Measurements from ENCODE around the gene ANKRD13B.
"Not testable (repeated sequence)": the region's sequence is repeated elsewhere in the genome, so short reads cannot be mapped to it uniquely, and the experiment has no call there.

The ANKRD13B gene

GRCh38 chr17:29642171-29642611, 49.3 kb downstream of the ANKRD13B start:
- no peak for DNase-seq (ENCODE audit: low spot score)

GRCh38 chr17:29643817-29644160, 50.9 kb downstream of the ANKRD13B start:
- DNase-seq (ENCODE audit: low spot score): no peak

DNA sequence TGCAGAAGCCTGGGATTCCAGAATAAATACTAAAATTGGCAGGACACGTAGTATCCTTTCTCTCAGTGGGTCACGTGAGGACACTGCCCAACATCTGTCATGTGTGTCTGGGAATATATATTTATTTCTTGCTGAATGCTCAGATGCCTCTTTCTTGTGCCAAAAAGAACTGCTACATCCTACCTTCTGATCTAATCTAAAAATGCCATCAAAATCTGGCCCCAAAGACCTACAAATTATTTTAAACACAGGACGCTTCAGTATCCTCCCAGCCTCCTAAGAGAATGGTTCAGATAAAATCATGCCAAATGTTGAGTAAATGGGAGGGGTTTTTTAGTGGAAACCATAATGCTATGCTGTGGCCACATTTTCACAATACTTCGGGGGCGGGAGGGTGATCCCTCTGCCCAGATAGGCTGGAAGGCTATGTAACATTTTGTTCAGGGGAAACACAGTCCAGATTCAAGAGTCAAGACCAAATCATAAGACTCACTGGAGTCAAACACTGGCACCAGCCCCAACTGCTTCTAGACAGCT, 52.7 kb downstream of the ANKRD13B start:
- no peak for DNase-seq (ENCODE audit: low spot score)

GRCh38 chr17:29648005-29648404, 55.1 kb downstream of the ANKRD13B start:
- no peak for DNase-seq (ENCODE audit: low spot score)

GRCh38 chr17:29649359-29649758, 56.4 kb downstream of the ANKRD13B start:
- DNase-seq (ENCODE audit: low spot score): no peak

DNA sequence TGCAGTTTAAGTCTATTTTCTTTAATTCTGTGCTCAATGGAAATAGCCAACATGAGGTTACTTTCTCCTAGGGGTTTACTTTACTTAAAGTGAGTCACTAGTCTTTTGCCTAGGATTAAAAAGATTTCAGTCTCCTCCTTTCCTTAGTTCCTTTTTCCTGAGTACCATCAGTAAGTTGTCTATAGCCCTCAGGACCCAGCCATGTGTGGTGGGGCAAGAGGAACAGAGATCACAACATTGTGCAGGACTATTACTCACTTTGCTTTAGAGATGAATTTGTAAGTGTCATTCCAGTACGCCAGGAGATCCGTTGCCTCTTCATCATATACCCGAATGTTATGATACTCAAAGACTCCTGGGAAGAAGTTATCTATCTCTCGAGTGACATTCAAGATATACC, 57.5 kb downstream of the ANKRD13B start:
- no peak for DNase-seq (ENCODE audit: low spot score)

DNA sequence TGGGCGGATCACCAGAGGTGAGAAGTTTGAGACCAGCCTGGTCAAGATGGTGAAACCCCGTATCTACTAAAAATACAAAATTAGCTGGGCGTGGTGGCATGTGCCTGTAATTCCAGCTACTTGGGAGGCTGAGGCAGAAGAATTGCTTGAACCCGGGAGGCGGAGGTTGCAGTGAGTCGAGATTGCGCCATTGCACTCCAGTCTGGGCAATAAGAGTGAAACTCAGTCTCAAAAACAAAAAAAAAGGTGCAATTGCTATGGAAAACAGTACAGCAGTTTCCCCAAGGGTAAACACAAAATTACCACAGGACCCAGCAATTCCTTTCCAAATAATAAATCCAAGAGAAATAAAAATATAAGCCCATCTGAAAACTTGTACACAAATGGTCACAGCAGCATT, 59.0 kb downstream of the ANKRD13B start:
- DNase-seq (ENCODE audit: low spot score): not testable (repeated sequence)

DNA sequence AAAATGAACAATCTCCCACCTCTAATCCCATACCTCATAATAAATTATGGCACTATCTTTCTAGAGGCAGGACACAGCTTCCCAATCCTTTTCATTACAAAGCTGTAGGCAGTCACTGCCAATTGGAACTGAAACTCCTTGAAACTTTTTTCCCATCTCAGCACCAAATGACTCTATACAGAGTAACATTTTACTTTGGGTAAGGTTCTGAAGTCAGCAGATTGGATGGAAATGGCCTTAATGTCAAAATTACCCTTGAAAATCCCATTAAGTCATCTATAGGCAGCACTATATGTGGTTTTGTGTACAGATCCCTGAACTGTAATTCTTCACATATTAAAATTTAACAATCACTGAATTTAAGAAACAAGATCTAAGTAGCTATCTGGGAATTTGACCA, 60.0 kb downstream of the ANKRD13B start:
- DNase-seq (ENCODE audit: low spot score): no peak

DNA sequence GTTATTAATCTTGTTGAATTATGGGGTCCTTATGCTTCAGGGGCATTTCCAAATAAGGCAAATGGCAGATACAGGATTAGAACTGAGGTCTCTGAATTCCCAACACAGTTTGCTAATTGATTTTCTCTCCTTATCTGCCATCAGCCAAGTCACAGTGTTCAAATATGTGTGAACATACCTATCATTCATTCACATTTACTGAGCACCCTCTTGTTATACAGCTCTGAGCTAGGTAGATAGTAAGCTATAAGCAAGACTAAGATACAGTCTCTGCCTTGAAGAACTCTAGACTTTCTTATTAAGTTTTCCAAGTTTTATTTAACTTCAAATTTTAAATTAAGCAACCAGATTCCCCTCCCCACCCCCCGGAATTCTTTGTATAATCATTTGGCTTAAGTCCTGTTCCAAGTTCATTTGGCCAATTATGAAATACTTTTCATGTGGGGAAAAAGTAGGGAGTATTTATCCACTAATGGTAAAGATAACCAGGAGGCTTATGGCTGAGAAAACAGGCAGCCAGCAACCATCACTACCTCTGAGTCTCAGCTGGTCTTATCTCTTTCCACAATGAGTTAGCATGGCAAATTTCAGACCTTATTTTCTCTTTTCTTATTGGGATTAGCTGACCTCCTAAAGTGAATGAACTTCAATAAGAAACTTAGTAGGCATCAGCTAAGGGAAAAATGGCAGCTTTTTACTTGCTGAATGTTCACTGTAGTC, 61.2 kb downstream of the ANKRD13B start:
- no peak for DNase-seq (ENCODE audit: low spot score)

GRCh38 chr17:29655323-29655722, 62.4 kb downstream of the ANKRD13B start:
- DNase-seq (ENCODE audit: low spot score): no peak

- no peak for DNase-seq (ENCODE audit: low spot score)
These were observed 66.2 kb downstream of the ANKRD13B start for GRCh38 chr17:29659155-29659554.

- DNase-seq (ENCODE audit: low spot score): no peak
These were observed 68.3 kb downstream of the ANKRD13B start for GRCh38 chr17:29661213-29661612.

DNA sequence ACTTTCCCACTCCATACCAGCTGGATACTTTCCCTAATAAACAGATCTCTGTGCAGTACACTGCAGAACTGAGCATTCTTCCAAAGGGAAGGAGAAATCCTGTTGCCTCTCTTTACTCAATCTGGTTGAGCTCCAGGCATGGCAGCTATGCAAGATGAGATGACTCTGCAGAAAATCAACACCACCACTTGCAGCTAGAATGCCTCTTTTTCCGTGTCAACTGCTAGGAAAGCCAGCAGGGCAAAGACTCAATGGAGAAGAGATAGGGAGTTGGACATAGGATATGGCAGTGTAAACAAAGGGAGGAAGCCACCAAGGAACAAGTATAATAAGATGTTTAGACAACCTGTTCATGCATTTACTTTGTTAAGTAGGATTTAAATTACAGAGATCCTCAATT, 70.2 kb downstream of the ANKRD13B start:
- no peak for DNase-seq (ENCODE audit: low spot score)

Data from CD4-positive, alpha-beta T cell treated with Interleukin-6 at 100 ng/mL for 8 hours (primary cell).